HG02642 (cell line): ENCODE results near the gene DGKA.
"Not testable (repeated sequence)": the region's sequence is repeated elsewhere in the genome, so short reads cannot be mapped to it uniquely, and the experiment has no call there.

Source experiments
- ATAC-seq: cut with Tn5 transposase; IDR thresholded peaks from one replicate; pipeline ENCODE4 v1.9.1; 2021; ENCODE audit warnings: mild to moderate bottlenecking; ENCODE audit not compliant: unreplicated experiment, poor library complexity

The DGKA gene

GRCh38 chr12:55993230-55993853 is 62.4 kb downstream of the DGKA start:
- ATAC-seq: no peak

GRCh38 chr12:55995366-55995765 is 64.4 kb downstream of the DGKA start:
- ATAC-seq: no peak

- ATAC-seq: no peak
These were observed 65.3 kb downstream of the DGKA start for GRCh38 chr12:55996201-55996714.

GRCh38 chr12:55996715-55997534 is 66.0 kb downstream of the DGKA start, which contains the start of gene SUOX:
TSS of gene SUOX (plus strand) at chr12:55997276. CDS start at chr12:56002222, 4,946 bp downstream.
- peak; percentile 99 for ATAC-seq

- peak; percentile 1 for ATAC-seq
These were observed 66.5 kb downstream of the DGKA start for GRCh38 chr12:55997535-55997859.

GRCh38 chr12:55999522-55999921 is 68.6 kb downstream of the DGKA start:
- not testable (repeated sequence) for ATAC-seq

- not testable (repeated sequence) for ATAC-seq
These were observed 69.1 kb downstream of the DGKA start for GRCh38 chr12:55999999-56000540.

- no peak for ATAC-seq
These were observed 70.6 kb downstream of the DGKA start for GRCh38 chr12:56001487-56002100.

GRCh38 chr12:56003376-56003775 is 72.4 kb downstream of the DGKA start:
- not testable (repeated sequence) for ATAC-seq
